Endothelial cell (in vitro differentiated cells): ENCODE data around the gene FMNL1. TPM values are rescaled to one million over a fixed set of nuclear protein-coding genes. Genes with fewer than 3 reads are reported as not detected.

ENCODE experiments used
- DNase-seq: peaks from one replicate; pipeline ENCODE4 v3.0.0; 2021; ENCODE audit warnings: low spot score
- H3K27ac Mint-ChIP-seq: one replicate; pipeline ENCODE4 v1.8.0; 2021; ENCODE audit warnings: mixed read lengths, inconsistent platforms; ENCODE audit not compliant: unreplicated experiment
- H3K27me3 Mint-ChIP-seq: one replicate; pipeline ENCODE4 v1.8.0; 2021; ENCODE audit warnings: mild to moderate bottlenecking, moderate library complexity, mixed read lengths, inconsistent platforms; ENCODE audit not compliant: unreplicated experiment
- H3K36me3 Mint-ChIP-seq: one replicate; pipeline ENCODE4 v1.8.0; 2021; ENCODE audit warnings: mild to moderate bottlenecking, low read depth, mixed read lengths, inconsistent platforms; ENCODE audit not compliant: unreplicated experiment
- H3K4me1 Mint-ChIP-seq: one replicate; pipeline ENCODE4 v1.8.0; 2021; ENCODE audit warnings: mild to moderate bottlenecking, mixed read lengths, inconsistent platforms; ENCODE audit not compliant: unreplicated experiment
- H3K4me3 Mint-ChIP-seq: one replicate; pipeline ENCODE4 v1.8.0; 2021; ENCODE audit warnings: mild to moderate bottlenecking, mixed read lengths, inconsistent platforms; ENCODE audit not compliant: unreplicated experiment
- H3K9me3 Mint-ChIP-seq: one replicate; pipeline ENCODE4 v1.8.0; 2021; ENCODE audit warnings: mixed read lengths, inconsistent platforms; ENCODE audit not compliant: unreplicated experiment
- total RNA-seq: library from RNA; stranded (reverse); fragmentation: NEBNext Ultra II Directional; extraction: Animal tissue kit (Norgen Biotek cat#: 25700); gene quantifications from one replicate; pipeline ENCODE4 v1.2.1, GENCODE V29; 2021; ENCODE audit not compliant: unreplicated experiment
- TF ChIP-seq, protein P1 (sequence below): fragments of 200-600 bp; sonication (generic); IDR thresholded peaks from one replicate; pipeline ENCODE4 v1.5.0; 2021; ENCODE audit warnings: antibody characterized with exemption; ENCODE audit not compliant: unreplicated experiment

FMNL1 gene
- total RNA-seq, 1 donor from 2014 or later: 103 TPM

DNA sequence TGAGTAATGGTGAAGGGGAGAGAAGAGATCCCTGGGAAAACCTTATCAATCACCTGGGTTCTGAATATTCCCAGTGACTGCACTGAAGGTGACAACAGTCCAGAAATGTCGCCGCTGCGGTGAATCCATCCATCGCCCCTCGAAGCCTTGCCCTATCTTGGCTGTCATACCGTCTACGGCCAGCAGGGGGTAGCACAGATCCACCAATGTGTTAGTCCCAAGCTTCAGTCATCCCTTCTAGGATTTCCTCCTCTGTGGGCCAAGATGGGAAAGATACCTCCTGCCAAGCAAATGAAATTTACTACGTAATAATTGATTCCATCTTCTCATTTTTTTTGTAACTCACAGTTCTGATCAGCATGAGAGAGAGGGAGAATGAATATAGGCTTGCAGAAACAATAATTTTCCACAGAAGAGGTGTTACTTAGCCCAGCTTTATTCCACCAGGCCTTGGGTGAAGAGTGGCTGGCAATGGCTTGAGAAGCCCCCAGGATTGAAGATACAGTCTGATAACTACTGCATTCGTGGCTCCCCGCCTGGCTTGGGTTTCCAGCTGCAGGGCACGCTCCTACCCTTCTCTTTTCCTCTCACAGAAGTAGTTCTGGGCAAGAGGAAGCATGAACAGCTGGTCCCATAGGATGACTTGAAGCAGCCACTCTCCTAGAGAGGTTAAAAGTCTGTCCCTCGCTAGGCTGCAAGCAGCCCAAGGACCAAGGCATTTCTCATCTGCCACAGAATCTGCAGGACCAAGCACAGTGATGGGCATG lies 2.6 kb upstream of the FMNL1 start:
- no peak overlapping the region for H3K4me3 Mint-ChIP-seq

DNA sequence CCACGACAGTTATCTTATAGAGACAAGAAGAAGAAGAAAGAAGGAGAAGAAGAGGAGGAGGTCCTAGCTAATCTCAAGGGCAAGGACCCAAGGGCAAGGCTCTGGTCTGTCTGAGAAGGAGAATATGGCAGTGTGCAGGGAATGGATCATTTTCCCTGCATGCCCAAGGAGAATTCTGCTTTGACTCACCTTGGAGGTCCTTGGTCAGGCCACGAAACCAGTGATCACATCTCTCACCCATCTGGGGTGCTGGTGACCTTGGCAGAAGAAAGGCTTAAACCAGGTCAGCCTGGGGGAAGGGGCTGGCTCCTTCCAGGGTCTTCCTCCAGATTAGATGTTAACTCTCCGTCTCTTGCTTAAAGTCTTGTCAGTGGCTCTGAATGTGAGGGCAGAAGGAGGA lies 1.6 kb upstream of the FMNL1 start:
- H3K4me3 Mint-ChIP-seq: no peak overlapping the region
- no peak for DNase-seq
- no peak overlapping the region for H3K27ac Mint-ChIP-seq
- TF ChIP-seq, protein P1, sequence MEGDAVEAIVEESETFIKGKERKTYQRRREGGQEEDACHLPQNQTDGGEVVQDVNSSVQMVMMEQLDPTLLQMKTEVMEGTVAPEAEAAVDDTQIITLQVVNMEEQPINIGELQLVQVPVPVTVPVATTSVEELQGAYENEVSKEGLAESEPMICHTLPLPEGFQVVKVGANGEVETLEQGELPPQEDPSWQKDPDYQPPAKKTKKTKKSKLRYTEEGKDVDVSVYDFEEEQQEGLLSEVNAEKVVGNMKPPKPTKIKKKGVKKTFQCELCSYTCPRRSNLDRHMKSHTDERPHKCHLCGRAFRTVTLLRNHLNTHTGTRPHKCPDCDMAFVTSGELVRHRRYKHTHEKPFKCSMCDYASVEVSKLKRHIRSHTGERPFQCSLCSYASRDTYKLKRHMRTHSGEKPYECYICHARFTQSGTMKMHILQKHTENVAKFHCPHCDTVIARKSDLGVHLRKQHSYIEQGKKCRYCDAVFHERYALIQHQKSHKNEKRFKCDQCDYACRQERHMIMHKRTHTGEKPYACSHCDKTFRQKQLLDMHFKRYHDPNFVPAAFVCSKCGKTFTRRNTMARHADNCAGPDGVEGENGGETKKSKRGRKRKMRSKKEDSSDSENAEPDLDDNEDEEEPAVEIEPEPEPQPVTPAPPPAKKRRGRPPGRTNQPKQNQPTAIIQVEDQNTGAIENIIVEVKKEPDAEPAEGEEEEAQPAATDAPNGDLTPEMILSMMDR: no peak
- no peaks in the 10 kb centered on the region for H3K36me3 Mint-ChIP-seq
- no peaks in the 10 kb centered on the region for H3K9me3 Mint-ChIP-seq
- H3K27me3 Mint-ChIP-seq: peaks cover 12% of the 10 kb centered on the region
- peaks cover 3% of the 10 kb centered on the region for H3K4me1 Mint-ChIP-seq

More for the DNA sequence above, 2.6 kb upstream of the FMNL1 start:
- Mint-ChIP-seq H3K4me1 (peaks cover 3% of the 10 kb centered on the region), H3K27ac (no peak overlapping the region), H3K27me3 (peaks cover 12% of the 10 kb centered on the region), H3K36me3 (no peaks in the 10 kb centered on the region), H3K9me3 (no peaks in the 10 kb centered on the region)
- peak; percentile 89 for DNase-seq
- TF ChIP-seq, protein P1: peak; percentile 98

DNA sequence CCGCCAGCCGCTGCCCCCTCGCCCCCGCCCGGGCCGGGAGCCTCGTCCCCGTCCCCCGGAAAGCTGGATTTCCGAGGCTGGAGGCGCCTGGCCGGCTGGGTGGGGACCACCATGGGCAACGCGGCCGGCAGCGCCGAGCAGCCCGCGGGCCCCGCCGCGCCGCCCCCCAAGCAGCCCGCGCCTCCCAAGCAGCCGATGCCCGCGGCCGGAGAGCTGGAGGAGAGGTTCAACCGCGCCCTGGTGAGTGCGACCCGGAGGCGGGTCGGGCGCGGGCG lies 266 bp downstream of the FMNL1 start:
- H3K36me3 Mint-ChIP-seq: no peaks in the 10 kb centered on the region
- no peak for DNase-seq
- H3K27me3 Mint-ChIP-seq: peaks cover 12% of the 10 kb centered on the region
- H3K9me3 Mint-ChIP-seq: no peaks in the 10 kb centered on the region
- no peak overlapping the region for H3K27ac Mint-ChIP-seq
- peaks cover 20% of the 10 kb centered on the region for H3K4me1 Mint-ChIP-seq
- TF ChIP-seq, protein P1: no peak
- H3K4me3 Mint-ChIP-seq: no peak overlapping the region

DNA sequence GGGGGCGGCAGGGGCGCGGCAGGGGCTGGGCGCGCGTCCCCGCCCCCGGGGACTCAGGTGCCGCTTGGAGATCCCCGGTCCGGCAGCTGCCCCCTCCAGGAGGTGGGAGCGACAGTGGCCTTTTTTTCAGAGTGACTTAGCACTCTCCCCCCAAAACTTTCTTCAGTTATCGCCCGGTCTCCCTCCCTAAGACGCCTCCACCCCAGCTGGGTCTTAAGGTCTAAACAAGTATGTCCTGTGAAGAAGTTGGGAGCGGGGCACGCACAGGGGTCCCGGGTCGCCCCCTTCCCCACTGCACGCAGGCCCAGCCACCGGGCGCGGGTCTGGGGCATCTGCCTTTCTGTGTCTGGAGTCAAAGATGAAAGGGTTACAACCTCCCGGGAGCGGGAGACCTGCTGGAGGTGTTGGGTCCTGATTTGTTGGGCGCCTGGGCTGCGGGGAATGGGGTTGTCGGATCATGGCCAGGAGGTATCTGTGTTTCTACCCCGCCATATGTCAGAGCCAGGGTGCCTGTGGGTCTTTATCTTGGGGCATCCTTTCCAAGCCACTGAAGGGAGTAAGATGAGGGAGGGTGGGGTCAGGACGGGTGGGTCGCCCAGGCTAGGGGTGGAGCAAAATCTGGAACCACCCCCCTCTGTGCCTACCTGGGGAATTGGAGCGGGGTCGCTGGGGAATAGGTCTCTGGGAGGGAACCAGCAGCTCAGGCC lies 757 bp downstream of the FMNL1 start:
- TF ChIP-seq, protein P1: no peak
- no peak overlapping the region for H3K27ac Mint-ChIP-seq
- H3K4me3 Mint-ChIP-seq: peak overlapping the region; percentile 93
- no peaks in the 10 kb centered on the region for H3K36me3 Mint-ChIP-seq
- H3K9me3 Mint-ChIP-seq: no peaks in the 10 kb centered on the region
- peaks cover 12% of the 10 kb centered on the region for H3K27me3 Mint-ChIP-seq
- H3K4me1 Mint-ChIP-seq: peaks cover 22% of the 10 kb centered on the region
- DNase-seq: no peak

DNA sequence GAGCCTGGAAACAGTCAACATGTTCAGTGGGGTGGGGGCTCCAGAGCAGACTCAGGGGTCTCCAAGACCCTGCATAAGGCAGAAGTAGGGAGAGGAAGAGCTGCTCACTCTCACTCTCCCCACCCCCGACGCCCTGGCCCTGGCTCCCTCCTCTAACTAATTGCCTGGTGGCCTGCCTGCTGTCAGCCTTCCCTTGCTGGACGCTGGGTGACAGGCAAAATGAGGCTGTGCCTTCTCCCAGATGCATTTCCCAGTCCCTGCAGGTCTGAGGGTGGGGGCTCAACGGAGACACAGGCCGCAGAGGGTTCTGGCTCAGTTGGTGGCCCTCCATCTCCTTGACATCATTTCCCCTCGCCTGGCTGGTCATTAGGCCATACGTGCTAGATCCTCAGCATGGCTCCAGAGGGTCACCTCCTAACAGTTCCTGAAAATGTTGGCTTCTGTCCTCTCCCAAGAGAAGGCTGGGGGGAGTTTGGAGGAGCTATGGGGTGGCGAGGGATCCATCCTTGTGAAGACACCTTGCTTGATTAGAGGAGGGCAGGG lies 1.4 kb downstream of the FMNL1 start:
- peak overlapping the region; percentile 93 for H3K4me3 Mint-ChIP-seq
- peaks cover 22% of the 10 kb centered on the region for H3K4me1 Mint-ChIP-seq
- no peaks in the 10 kb centered on the region for H3K9me3 Mint-ChIP-seq
- no peak overlapping the region for H3K27ac Mint-ChIP-seq
- TF ChIP-seq, protein P1: no peak
- H3K36me3 Mint-ChIP-seq: no peaks in the 10 kb centered on the region
- H3K27me3 Mint-ChIP-seq: peaks cover 12% of the 10 kb centered on the region
- no peak for DNase-seq
